ENCODE measurements around the gene SPACA6. TPM values are rescaled to one million over a fixed set of nuclear protein-coding genes. Genes with fewer than 3 reads are reported as not detected.

SPACA6 gene
- total RNA-seq, 1 experiment from 2014 or later: 18.9 TPM

DNA sequence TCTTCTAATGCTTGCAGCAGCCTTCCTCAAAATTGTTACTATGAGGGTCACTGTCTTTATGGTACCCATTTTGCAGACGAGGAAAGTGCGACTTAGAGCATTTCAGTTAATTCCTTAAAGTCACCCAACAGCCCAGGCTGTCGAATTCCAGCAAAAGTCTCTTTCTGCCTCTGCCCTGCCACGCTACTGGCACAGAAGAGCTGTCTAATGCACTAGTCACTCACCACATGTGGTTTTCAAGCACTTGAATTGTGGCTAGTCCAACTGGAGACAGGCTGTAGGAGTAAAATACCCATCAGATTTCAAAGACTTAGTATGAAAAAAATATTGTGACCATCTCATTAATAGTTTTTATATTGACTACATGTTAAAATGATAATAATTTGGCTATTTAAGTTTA lies 56.8 kb downstream of the SPACA6 start:
- Histone ChIP-seq H3K4me2 (ENCODE audit: insufficient read depth, insufficient read length, low read length) (no peak overlapping the region), H3K4me1 (ENCODE audit: insufficient read depth, low read length) (no peaks in the 10 kb centered on the region), H3K9ac (ENCODE audit: extremely low read depth, insufficient read length, low read length) (no peak overlapping the region), H3K56ac (ENCODE audit: insufficient read length, low read depth, low read length) (no peak overlapping the region), H2AK5ac (ENCODE audit: insufficient read length, low read length) (no peak overlapping the region), H4K20me1 (ENCODE audit: control insufficient read depth, insufficient read depth, insufficient read length) (no peaks in the 10 kb centered on the region), H3K18ac (ENCODE audit: insufficient read length, low read depth, low read length) (no peak overlapping the region), H4K8ac (replicated peaks; ENCODE audit: insufficient read length, low read depth, low read length) (no peak overlapping the region), H3K4ac (ENCODE audit: low read depth, low read length) (no peak overlapping the region), H4K5ac (ENCODE audit: insufficient read length, low read depth, low read length) (no peak overlapping the region), H3K14ac (ENCODE audit: insufficient read depth, low read length) (no peak overlapping the region), H2BK20ac (ENCODE audit: low read depth, low read length, poor library complexity, severe bottlenecking) (no peak overlapping the region), H2AFZ (ENCODE audit: low read length) (no peak overlapping the region), H3T11ph (ENCODE audit: low read length) (no peak overlapping the region), H3K79me2 (ENCODE audit: insufficient read depth, low read length) (no peaks in the 10 kb centered on the region), H2BK120ac (ENCODE audit: low read depth, low read length, poor library complexity, severe bottlenecking) (no peak overlapping the region), H3K79me1 (ENCODE audit: insufficient read depth, low read depth, low read length, poor library complexity, severe bottlenecking) (no peaks in the 10 kb centered on the region), H3K23me2 (ENCODE audit: insufficient read length, low read depth, low read length, poor library complexity, severe bottlenecking) (no peaks in the 10 kb centered on the region), H3K27me3 (ENCODE audit: insufficient read depth, low read length) (no peaks in the 10 kb centered on the region), H2BK5ac (ENCODE audit: insufficient read length, low read length) (no peak overlapping the region), H3K23ac (ENCODE audit: insufficient read length, low read depth, low read length) (no peak overlapping the region), H2BK15ac (ENCODE audit: low read depth, low read length) (no peak overlapping the region), H3K9me3 (ENCODE audit: control insufficient read depth, low read depth, low read length) (no peaks in the 10 kb centered on the region), H2BK12ac (ENCODE audit: insufficient read length, low read depth, low read length) (no peak overlapping the region), H3K27ac (ENCODE audit: insufficient read length, low read depth, low read length) (no peak overlapping the region), H4K91ac (ENCODE audit: insufficient read length, low read depth, low read length) (no peak overlapping the region)
- Mint-ChIP-seq H3K27me3 (ENCODE audit: low read depth) (peaks cover 15% of the 10 kb centered on the region), H3K4me1 (no peaks in the 10 kb centered on the region), H3K27ac (no peak overlapping the region), H3K9me3 (peaks cover 36 to 88% of the 10 kb centered on the region in 2 experiments), H3K4me3 (no peak overlapping the region), H3K36me3 (ENCODE audit: insufficient read depth in 1 of 3, low read depth in 3 of 3) (peaks cover 0 to 2% (median 0%) of the 10 kb centered on the region in 3 experiments; a peak in 1 of 7 replicates)
- WGBS (ENCODE audit: extremely low coverage, insufficient read length, low lambda C conversion rate): no CpG with 5 or more reads among the region's 4 CpGs
- no peak for DNase-seq
- TF ChIP-seq, protein P1, sequence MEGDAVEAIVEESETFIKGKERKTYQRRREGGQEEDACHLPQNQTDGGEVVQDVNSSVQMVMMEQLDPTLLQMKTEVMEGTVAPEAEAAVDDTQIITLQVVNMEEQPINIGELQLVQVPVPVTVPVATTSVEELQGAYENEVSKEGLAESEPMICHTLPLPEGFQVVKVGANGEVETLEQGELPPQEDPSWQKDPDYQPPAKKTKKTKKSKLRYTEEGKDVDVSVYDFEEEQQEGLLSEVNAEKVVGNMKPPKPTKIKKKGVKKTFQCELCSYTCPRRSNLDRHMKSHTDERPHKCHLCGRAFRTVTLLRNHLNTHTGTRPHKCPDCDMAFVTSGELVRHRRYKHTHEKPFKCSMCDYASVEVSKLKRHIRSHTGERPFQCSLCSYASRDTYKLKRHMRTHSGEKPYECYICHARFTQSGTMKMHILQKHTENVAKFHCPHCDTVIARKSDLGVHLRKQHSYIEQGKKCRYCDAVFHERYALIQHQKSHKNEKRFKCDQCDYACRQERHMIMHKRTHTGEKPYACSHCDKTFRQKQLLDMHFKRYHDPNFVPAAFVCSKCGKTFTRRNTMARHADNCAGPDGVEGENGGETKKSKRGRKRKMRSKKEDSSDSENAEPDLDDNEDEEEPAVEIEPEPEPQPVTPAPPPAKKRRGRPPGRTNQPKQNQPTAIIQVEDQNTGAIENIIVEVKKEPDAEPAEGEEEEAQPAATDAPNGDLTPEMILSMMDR (conservative IDR thresholded peaks at IDR 0.05): no peak
